GM12873 (cell line): Measurements from ENCODE around the gene CCDC188.

ENCODE experiments used
- CTCF ChIP-seq: IDR thresholded peaks from 2 replicates; pipeline ENCODE4 v1.5.1; 2012; ENCODE audit warnings: low read depth, mild to moderate bottlenecking, moderate library complexity, low read length, control low read depth; ENCODE audit not compliant: insufficient read depth; ENCODE audit errors: missing control alignments

The CCDC188 gene

GRCh38 chr22:20138868-20139267 lies 12.0 kb downstream of the CCDC188 start:
- no peak for TF ChIP-seq CTCF

- TF ChIP-seq CTCF = no peak
These were observed 12.5 kb downstream of the CCDC188 start for GRCh38 chr22:20138417-20138738.

- no peak for TF ChIP-seq CTCF
These were observed 13.0 kb downstream of the CCDC188 start for GRCh38 chr22:20137671-20138416.

GRCh38 chr22:20137113-20137512 lies 13.7 kb downstream of the CCDC188 start:
- TF ChIP-seq CTCF = no peak

- TF ChIP-seq CTCF = no peak
These were observed 14.3 kb downstream of the CCDC188 start for GRCh38 chr22:20136603-20136873.

GRCh38 chr22:20135806-20136602 lies 14.9 kb downstream of the CCDC188 start:
- TF ChIP-seq CTCF = no peak

GRCh38 chr22:20135265-20135664 lies 15.6 kb downstream of the CCDC188 start:
- no peak for TF ChIP-seq CTCF
